Common myeloid progenitor, CD34-positive (primary cell): ENCODE measurements around the gene JAML.
A peak's percentile ranks its signal among the peaks of the same experiment; 100 is the strongest.

Experiments
- CTCF ChIA-PET: fragments of 350-600 bp; sonication (Branson Sonifier 250); formaldehyde crosslinking; loops from one replicate; lab custom pipeline; 2021; ENCODE audit warnings: antibody characterized with exemption; lab: Charles Lee
- POLR2A ChIA-PET: fragments of 350-600 bp; sonication (Branson Sonifier 250); formaldehyde crosslinking; loops from one replicate; lab custom pipeline; 2021; ENCODE audit warnings: antibody characterized with exemption; lab: Charles Lee
- DNase-seq, 3 donors: peaks; one replicate each; pipeline versions ENCODE4 v3.0.0 to v3.0.0-alpha.2; 2013
- H3K27ac ChIP-seq, 2 experiments: 1 replicate in 1 of 2; 2 replicates in 1 of 2; pipeline ENCODE4 v1.7.0; 2013; ENCODE audit warnings: inconsistent platforms in 2 of 2, low read length in 2 of 2, mild to moderate bottlenecking in 2 of 2, low read depth in 1 of 2, moderate library complexity in 1 of 2; ENCODE audit not compliant: severe bottlenecking in 2 of 2, insufficient read depth in 1 of 2, poor library complexity in 1 of 2
- H3K27me3 ChIP-seq, 5 experiments: replicated peaks in 2 of 5; 1 replicate in 3 of 5; 2 replicates in 2 of 5; pipeline versions ENCODE4 v1.6.1 to v1.7.0; 2013; ENCODE audit warnings: low read length in 4 of 5, mild to moderate bottlenecking in 2 of 5, moderate library complexity in 2 of 5, inconsistent platforms in 1 of 5; ENCODE audit not compliant: insufficient read depth in 5 of 5, control insufficient read depth in 4 of 5
- H3K36me3 ChIP-seq, 4 experiments: 1 replicate in 2 of 4; 2 replicates in 2 of 4; pipeline versions ENCODE4 v1.6.1 to v1.7.0; 2013; ENCODE audit warnings: low read length in 3 of 4, control low read depth in 1 of 4, mild to moderate bottlenecking in 1 of 4; ENCODE audit not compliant: control insufficient read depth in 4 of 4, insufficient read depth in 4 of 4
- H3K4me1 ChIP-seq, 4 experiments: 1 replicate in 3 of 4; 2 replicates in 1 of 4; pipeline versions ENCODE4 v1.6.1 to v1.7.1; 2013; ENCODE audit warnings: low read length in 3 of 4, mild to moderate bottlenecking in 3 of 4, control low read depth in 1 of 4, inconsistent platforms in 1 of 4, moderate library complexity in 1 of 4; ENCODE audit not compliant: control insufficient read depth in 4 of 4, insufficient read depth in 4 of 4; ENCODE audit errors: control extremely low read depth in 1 of 4
- H3K4me3 ChIP-seq, 7 experiments: 1 replicate in 4 of 7; 2 replicates in 3 of 7; pipeline versions ENCODE4 v1.5.1 to v1.7.0; 2013; ENCODE audit warnings: mild to moderate bottlenecking in 7 of 7, low read length in 6 of 7, moderate library complexity in 6 of 7, inconsistent platforms in 2 of 7, low read depth in 2 of 7, control low read depth in 1 of 7; ENCODE audit not compliant: insufficient read depth in 4 of 7, control insufficient read depth in 1 of 7; ENCODE audit errors: extremely low read depth in 1 of 7
- H3K9me3 ChIP-seq, 5 experiments: 1 replicate in 4 of 5; 2 replicates in 1 of 5; pipeline versions ENCODE4 v1.6.1 to v1.7.1; 2013; ENCODE audit warnings: low read length in 4 of 5, mild to moderate bottlenecking in 2 of 5, inconsistent platforms in 1 of 5, low read depth in 1 of 5, moderate library complexity in 1 of 5; ENCODE audit not compliant: control insufficient read depth in 4 of 5, insufficient read depth in 2 of 5; ENCODE audit errors: control extremely low read depth in 1 of 5
- WGBS: methylation state at CpG from one replicate; pipeline ENCODE4 v1.1.5; 2013; ENCODE audit not compliant: insufficient coverage; 5-methylcytosine and 5-hydroxymethylcytosine counted together

The JAML gene

DNA sequence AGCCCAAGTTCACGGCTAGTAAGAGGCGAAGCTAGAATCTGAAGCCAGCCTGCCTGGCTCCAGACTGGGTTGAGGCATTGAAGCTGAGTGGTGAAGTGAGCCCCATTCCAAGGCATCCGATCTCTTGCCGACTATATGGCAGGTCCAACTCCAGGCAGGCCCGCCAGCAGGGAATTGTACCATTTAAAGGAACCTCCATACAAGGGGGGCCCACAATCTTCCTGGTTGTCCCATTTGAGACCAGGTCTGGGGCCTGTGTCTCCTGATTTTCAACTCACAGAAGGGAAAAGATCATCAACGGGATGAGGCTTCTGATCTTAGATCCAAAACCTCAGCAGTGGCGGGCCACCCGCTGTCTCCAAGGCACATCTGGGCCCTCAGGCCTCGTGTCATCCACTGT lies 52.5 kb downstream of the JAML start:
- 96% methylated on average over 7 of the region's 9 CpGs for WGBS
- Histone ChIP-seq H3K27me3 (peaks cover 0 to 8% (median 0%) of the 10 kb centered on the region in 5 experiments), H3K4me1 (peaks cover 0 to 8% (median 6%) of the 10 kb centered on the region in 4 experiments), H3K36me3 (no peaks in the 10 kb centered on the region), H3K4me3 (no peak overlapping the region), H3K27ac (no peak overlapping the region), H3K9me3 (no peaks in the 10 kb centered on the region)
- ChIA-PET POLR2A (no interaction called here), CTCF (interaction anchor here (0.6 to 10.3 kb wide), 22 partner anchors 8 to 334 kb away, joined by 3 to 99 read pairs (median 6); partner anchors contain the start of genes CD3E and SCN4B)
- DNase-seq, result no peak

- Histone ChIP-seq H3K27me3 (peaks cover 0 to 8% (median 0%) of the 10 kb centered on the region in 5 experiments), H3K9me3 (no peaks in the 10 kb centered on the region), H3K4me1 (peaks cover 0 to 8% (median 6%) of the 10 kb centered on the region in 4 experiments), H3K36me3 (no peaks in the 10 kb centered on the region), H3K4me3 (no peak overlapping the region), H3K27ac (no peak overlapping the region)
- peak; percentile 61 to 80 (median 71) for DNase-seq
- POLR2A ChIA-PET, result no interaction called here
- 17% methylated on average over 23 of the region's 29 CpGs for WGBS
- CTCF ChIA-PET, result interaction anchor here (0.6 to 10.3 kb wide), 37 partner anchors 8 to 364 kb away, joined by 3 to 99 read pairs (median 4); partner anchors contain the start of genes CD3E and SCN4B
Observed at GRCh38 chr11:118171269-118172062, 53.3 kb downstream of the JAML start.

GRCh38 chr11:118170882-118171268 lies 53.9 kb downstream of the JAML start:
- CTCF ChIA-PET, result interaction anchor here (0.8 to 10.3 kb wide), 26 partner anchors 8 to 363 kb away, joined by 3 to 99 read pairs (median 4); partner anchors contain the start of gene CD3E
- Histone ChIP-seq H3K4me1 (peaks cover 0 to 8% (median 4%) of the 10 kb centered on the region in 4 experiments), H3K36me3 (no peaks in the 10 kb centered on the region), H3K4me3 (no peak overlapping the region), H3K9me3 (no peaks in the 10 kb centered on the region), H3K27ac (no peak overlapping the region), H3K27me3 (peaks cover 0 to 8% (median 0%) of the 10 kb centered on the region in 5 experiments)
- DNase-seq, result no peak
- POLR2A ChIA-PET, result no interaction called here
- 91% methylated on average over 8 of the region's 8 CpGs for WGBS

- 94% methylated on average over 9 of the region's 9 CpGs for WGBS
- Histone ChIP-seq H3K27me3 (peaks cover 0 to 8% (median 0%) of the 10 kb centered on the region in 5 experiments), H3K4me1 (peaks cover 0 to 4% (median 3%) of the 10 kb centered on the region in 4 experiments), H3K4me3 (no peak overlapping the region), H3K36me3 (no peaks in the 10 kb centered on the region), H3K9me3 (no peaks in the 10 kb centered on the region), H3K27ac (no peak overlapping the region)
- ChIA-PET CTCF (interaction anchor here (0.6 to 10.3 kb wide), 14 partner anchors 10 to 364 kb away, joined by 3 to 99 read pairs (median 5); no protein-coding TSS in a partner anchor), POLR2A (no interaction called here)
- DNase-seq, result no peak
Observed at GRCh38 chr11:118170231-118170630, 54.6 kb downstream of the JAML start.

DNA sequence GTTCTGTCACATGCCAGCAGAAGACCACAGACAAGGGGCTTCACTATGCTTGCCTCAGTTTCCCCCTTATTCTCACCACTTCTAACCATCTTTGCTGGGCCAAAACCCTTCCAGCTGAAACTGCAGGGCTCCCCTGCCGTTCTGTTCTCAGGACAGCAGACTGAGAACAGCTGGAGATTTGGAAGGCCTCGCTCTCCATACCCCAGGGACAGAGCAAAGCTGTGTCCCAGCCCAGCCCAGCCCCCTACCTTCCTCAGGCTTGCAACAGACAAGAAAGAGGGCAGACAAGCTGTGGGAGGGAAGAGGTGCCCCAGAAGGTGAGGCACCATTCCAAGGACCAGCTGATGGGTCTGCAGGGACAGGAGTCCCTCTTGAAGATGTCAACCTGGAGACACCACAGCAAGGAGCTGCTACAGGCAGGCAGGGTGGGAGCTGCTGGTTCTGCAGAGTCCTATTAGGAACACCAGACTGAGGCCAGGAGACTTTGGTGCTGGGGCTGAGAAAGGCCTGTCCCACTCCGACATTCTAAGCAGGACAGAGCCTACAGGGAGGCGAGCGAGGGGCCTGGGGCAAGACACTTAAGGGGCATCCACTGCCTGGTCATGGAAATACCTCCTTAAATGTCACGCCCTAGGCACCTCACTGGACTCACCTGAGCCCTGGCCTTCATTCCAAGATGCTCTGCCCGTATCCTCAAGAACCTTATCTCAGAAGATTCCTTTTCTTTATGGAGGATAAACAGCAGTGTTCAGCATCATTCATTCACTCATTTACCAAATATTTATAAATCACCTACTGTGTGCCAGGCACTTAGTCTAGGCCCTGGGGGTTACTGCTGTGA lies 55.3 kb downstream of the JAML start:
- DNase-seq, result no peak
- ChIA-PET CTCF (interaction anchor here (0.6 to 10.3 kb wide), 12 partner anchors 10 to 363 kb away, joined by 3 to 99 read pairs (median 5); no protein-coding TSS in a partner anchor), POLR2A (no interaction called here)
- Histone ChIP-seq H3K36me3 (no peaks in the 10 kb centered on the region), H3K4me3 (no peak overlapping the region), H3K4me1 (peaks cover 0 to 4% (median 3%) of the 10 kb centered on the region in 4 experiments), H3K27me3 (peaks cover 0 to 8% (median 0%) of the 10 kb centered on the region in 5 experiments), H3K9me3 (no peaks in the 10 kb centered on the region), H3K27ac (no peak overlapping the region)
- WGBS, result 93% methylated on average over 7 of the region's 7 CpGs

- Histone ChIP-seq H3K4me1 (peaks cover 0 to 4% (median 3%) of the 10 kb centered on the region in 4 experiments), H3K27ac (no peak overlapping the region), H3K36me3 (no peaks in the 10 kb centered on the region), H3K9me3 (no peaks in the 10 kb centered on the region), H3K4me3 (no peak overlapping the region), H3K27me3 (peaks cover 0 to 8% (median 0%) of the 10 kb centered on the region in 5 experiments)
- WGBS, result 95% methylated on average over 3 of the region's 3 CpGs
- ChIA-PET POLR2A (no interaction called here), CTCF (interaction anchor here (0.7 to 10.3 kb wide), 8 partner anchors 11 to 362 kb away, joined by 3 to 99 read pairs (median 4); no protein-coding TSS in a partner anchor)
- DNase-seq, result no peak
Observed at GRCh38 chr11:118168751-118169150, 56.1 kb downstream of the JAML start.
